ENCODE results near the gene ANKMY1. TPM values are rescaled to one million over a fixed set of nuclear protein-coding genes. Genes with fewer than 3 reads are reported as not detected.

ANKMY1 gene
- total RNA-seq, 1 experiment from 2014 or later: 30.8 TPM

DNA sequence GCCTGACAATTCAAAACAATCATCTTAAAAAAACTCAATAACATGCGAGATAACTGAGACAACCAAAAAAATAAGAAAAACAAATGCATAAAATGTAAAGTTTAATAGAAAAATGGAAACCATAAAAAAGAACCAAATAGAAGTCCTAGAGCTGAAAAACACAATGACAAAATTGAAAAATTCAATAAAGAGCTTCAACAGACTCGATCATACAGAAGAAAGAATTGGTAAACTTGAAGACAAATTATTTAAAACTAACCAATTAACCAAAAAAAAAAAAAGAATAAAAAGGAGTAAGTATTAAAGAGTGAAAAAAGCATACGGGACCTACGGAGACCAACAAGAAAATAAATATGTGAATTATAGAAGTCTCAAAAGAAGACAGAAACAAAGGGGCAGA, 84.6 kb downstream of the ANKMY1 start:
- Histone ChIP-seq H3K4me3 (ENCODE audit: low read length) (no peak overlapping the region), H3K36me3 (ENCODE audit: insufficient read depth, low read length) (peaks cover 19% of the 10 kb centered on the region), H3K27me3 (ENCODE audit: low read length) (no peaks in the 10 kb centered on the region), H3K27ac (ENCODE audit: low read length) (no peak overlapping the region), H3K9me3 (ENCODE audit: low read length) (peaks cover 5% of the 10 kb centered on the region), H4K20me1 (ENCODE audit: insufficient read depth, low read depth, low read length) (no peaks in the 10 kb centered on the region), H3K79me2 (ENCODE audit: low read length) (no peaks in the 10 kb centered on the region), H3K4me2 (ENCODE audit: low read depth, low read length, poor library complexity, severe bottlenecking) (no peak overlapping the region), H3K9me2 (replicated peaks; ENCODE audit: insufficient read depth, low read length) (no peaks in the 10 kb centered on the region), H3K9ac (ENCODE audit: low read length) (no peak overlapping the region), H3K4me1 (ENCODE audit: low read length) (no peaks in the 10 kb centered on the region), H2AFZ (ENCODE audit: low read length) (no peak overlapping the region)
- no peak for DNase-seq

DNA sequence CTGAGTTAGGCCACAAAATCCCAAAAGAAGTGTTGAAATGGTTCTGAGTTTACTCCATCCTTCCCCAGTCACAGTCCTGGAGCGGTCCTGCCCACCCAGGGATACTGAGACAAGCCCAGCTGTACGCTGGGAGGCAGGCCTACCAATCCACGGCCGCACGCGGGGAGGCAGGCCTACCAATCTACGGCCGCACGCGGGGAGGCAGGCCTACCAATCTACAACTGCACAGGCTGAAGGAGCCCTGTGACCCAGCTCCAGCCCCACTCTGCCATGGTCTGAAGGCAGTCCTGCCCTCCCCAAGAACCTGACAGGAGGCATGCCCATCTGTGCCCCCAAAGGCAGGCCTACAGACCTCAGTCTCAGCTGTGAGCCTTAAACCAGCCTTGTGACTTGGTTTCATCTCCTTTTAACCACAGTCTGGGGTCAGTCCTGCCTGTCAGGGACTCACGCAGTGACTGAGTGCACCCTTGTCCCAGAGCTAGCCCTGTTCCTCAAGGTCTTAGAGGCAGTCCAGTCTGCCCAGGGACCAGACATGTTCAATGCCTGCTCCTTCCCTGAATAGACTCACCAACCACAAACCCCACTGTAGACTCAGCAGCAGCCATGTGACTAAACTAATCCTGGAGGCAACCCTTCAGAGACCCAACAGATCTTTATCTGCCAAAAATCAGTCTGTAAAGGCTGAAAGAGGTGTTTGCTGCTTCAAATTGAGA, 85.6 kb downstream of the ANKMY1 start:
- Histone ChIP-seq H3K9me3 (ENCODE audit: low read length) (peaks cover 5% of the 10 kb centered on the region), H3K4me3 (ENCODE audit: low read length) (no peak overlapping the region), H3K79me2 (ENCODE audit: low read length) (no peaks in the 10 kb centered on the region), H4K20me1 (ENCODE audit: insufficient read depth, low read depth, low read length) (no peaks in the 10 kb centered on the region), H3K36me3 (ENCODE audit: insufficient read depth, low read length) (peaks cover 19% of the 10 kb centered on the region), H3K4me1 (ENCODE audit: low read length) (no peaks in the 10 kb centered on the region), H3K9ac (ENCODE audit: low read length) (no peak overlapping the region), H3K9me2 (replicated peaks; ENCODE audit: insufficient read depth, low read length) (no peaks in the 10 kb centered on the region), H3K27ac (ENCODE audit: low read length) (no peak overlapping the region), H3K4me2 (ENCODE audit: low read depth, low read length, poor library complexity, severe bottlenecking) (no peak overlapping the region), H3K27me3 (ENCODE audit: low read length) (no peaks in the 10 kb centered on the region), H2AFZ (ENCODE audit: low read length) (no peak overlapping the region)
- DNase-seq: no peak

DNA sequence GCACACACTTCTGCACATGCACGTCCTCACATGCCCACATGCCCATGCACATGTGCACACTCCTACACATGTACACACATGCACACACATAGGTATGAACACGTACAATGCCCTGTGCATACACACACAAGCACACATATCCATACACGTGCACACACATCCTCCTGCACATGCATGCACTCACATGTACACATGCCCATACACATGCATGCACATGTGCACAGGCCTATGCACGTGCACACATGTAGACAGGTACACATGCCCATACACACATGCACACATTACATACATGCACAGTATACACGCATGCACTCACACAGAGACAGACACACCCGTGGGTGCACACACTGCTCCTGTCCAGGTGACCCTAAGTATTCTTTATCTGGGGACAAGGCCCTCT, 88.0 kb downstream of the ANKMY1 start:
- Histone ChIP-seq H3K9ac (ENCODE audit: low read length) (no peak overlapping the region), H3K79me2 (ENCODE audit: low read length) (no peaks in the 10 kb centered on the region), H3K9me3 (ENCODE audit: low read length) (0 out of 2 replicates have a peak, but pooled peaks cover 3% of the 10 kb centered on the region), H4K20me1 (ENCODE audit: insufficient read depth, low read depth, low read length) (no peaks in the 10 kb centered on the region), H3K27ac (ENCODE audit: low read length) (no peak overlapping the region), H3K4me1 (ENCODE audit: low read length) (no peaks in the 10 kb centered on the region), H3K4me3 (ENCODE audit: low read length) (no peak overlapping the region), H3K9me2 (replicated peaks; ENCODE audit: insufficient read depth, low read length) (no peaks in the 10 kb centered on the region), H2AFZ (ENCODE audit: low read length) (no peak overlapping the region), H3K27me3 (ENCODE audit: low read length) (no peaks in the 10 kb centered on the region), H3K4me2 (ENCODE audit: low read depth, low read length, poor library complexity, severe bottlenecking) (no peak overlapping the region), H3K36me3 (ENCODE audit: insufficient read depth, low read length) (peaks cover 13% of the 10 kb centered on the region)
- DNase-seq: no peak

DNA sequence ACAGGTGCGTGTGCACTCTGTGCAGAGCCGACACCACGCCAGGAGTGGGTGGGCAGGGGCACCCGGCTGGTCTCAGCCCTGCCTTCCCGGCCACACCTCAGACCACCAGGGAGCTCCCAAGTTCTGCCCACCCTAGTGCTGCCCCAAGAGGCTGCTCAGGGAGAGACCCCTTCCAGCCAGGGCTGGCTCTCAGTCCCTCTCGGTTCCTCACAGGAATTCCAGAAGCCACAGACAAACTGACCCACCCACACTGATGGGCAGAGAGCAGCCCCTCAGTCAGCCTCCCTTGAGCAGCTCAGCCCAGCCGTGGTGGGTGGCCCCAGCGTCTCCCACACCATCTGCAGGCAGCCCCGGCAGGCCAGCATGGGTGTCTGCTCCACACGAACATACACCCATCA, 88.5 kb downstream of the ANKMY1 start:
- H3K4me1 ChIP-seq (ENCODE audit: low read length): no peaks in the 10 kb centered on the region
- no peak for DNase-seq
- no peaks in the 10 kb centered on the region for H3K27me3 ChIP-seq (ENCODE audit: low read length)
- no peak overlapping the region for H2AFZ ChIP-seq (ENCODE audit: low read length)
- H3K9me2 ChIP-seq (replicated peaks; ENCODE audit: insufficient read depth, low read length): no peaks in the 10 kb centered on the region
- no peaks in the 10 kb centered on the region for H4K20me1 ChIP-seq (ENCODE audit: insufficient read depth, low read depth, low read length)
- no peak overlapping the region for H3K4me3 ChIP-seq (ENCODE audit: low read length)
- H3K4me2 ChIP-seq (ENCODE audit: low read depth, low read length, poor library complexity, severe bottlenecking): no peak overlapping the region
- no peak overlapping the region for H3K9ac ChIP-seq (ENCODE audit: low read length)
- H3K36me3 ChIP-seq (ENCODE audit: insufficient read depth, low read length): peaks cover 10% of the 10 kb centered on the region
- no peaks in the 10 kb centered on the region for H3K9me3 ChIP-seq (ENCODE audit: low read length)
- H3K79me2 ChIP-seq (ENCODE audit: low read length): no peaks in the 10 kb centered on the region
- no peak overlapping the region for H3K27ac ChIP-seq (ENCODE audit: low read length)

DNA sequence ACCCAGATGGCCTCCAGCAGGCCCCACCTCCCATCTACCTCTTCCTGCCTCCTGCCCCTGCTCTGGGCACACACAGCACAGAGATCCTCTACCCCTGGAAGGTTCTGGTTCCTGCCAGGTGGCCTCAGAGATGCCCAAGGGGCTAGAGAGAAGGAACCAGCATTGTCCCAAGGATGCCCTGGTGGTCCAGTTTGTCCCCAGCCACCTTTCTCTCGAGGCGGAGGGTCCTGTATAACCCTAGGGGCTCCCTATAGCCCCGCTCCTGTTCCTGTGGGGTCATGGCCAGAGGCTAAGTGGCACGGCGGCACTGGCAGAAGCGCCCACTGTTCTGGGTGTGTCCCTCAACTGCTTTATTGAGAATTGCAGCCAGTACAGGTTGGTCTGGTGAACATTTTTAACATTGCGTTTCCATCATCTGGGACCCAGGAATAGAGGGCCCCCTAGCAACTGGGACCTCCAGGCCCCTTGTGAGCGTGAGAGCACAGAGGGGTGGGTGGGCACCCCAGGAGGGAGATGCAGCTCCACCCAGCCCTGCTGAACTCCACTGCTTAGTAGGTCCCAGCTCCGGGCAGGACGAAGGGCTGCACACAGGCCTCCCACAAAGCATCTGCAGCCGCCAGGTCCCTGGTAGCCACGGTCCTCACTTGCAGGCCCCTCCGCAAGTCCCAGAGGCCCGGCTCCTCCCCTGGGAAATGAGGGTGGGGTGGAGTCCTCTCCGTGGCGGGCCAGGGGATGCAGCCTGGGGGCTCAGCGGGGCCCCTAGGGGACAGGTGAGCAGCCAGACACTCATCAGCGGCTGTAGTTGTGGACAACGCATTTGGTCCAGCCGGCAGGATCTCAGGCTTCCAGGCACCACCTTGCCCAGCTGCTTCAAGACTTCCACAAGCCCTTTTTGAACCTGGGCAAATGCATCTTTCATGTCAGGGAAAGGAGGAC, 89.2 kb downstream of the ANKMY1 start:
- DNase-seq: no peak

DNA sequence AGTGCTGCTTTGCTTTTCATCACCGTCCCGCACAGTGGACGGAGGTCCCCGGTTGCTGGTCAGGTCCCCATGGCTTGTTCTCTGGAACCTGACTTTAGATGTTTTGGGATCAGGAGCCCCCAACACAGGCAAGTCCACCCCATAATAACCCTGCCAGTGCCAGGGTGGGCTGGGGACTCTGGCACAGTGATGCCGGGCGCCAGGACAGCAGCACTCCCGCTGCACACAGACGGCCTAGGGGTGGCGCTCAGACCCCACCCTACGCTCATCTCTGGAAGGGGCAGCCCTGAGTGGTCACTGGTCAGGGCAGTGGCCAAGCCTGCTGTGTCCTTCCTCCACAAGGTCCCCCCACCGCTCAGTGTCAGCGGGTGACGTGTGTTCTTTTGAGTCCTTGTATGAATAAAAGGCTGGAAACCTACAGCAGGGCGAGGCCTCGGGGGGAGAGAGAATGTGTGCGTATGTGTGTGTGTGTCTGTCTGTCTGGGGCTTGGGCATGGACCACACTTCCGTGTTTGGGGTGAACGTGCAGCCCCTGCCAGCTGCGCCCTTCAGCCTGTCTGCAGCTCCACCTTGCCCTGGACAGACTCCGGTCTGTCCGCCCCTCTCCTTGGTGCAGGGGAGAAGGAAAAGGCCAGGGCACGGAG, 90.0 kb downstream of the ANKMY1 start:
- Histone ChIP-seq H4K20me1 (ENCODE audit: insufficient read depth, low read depth, low read length) (no peaks in the 10 kb centered on the region), H2AFZ (ENCODE audit: low read length) (no peak overlapping the region), H3K36me3 (ENCODE audit: insufficient read depth, low read length) (peaks cover 4% of the 10 kb centered on the region; the same call in 1 of the 2 replicates), H3K79me2 (ENCODE audit: low read length) (no peaks in the 10 kb centered on the region), H3K27ac (ENCODE audit: low read length) (no peak overlapping the region), H3K9me3 (ENCODE audit: low read length) (no peaks in the 10 kb centered on the region), H3K9me2 (replicated peaks; ENCODE audit: insufficient read depth, low read length) (no peaks in the 10 kb centered on the region), H3K27me3 (ENCODE audit: low read length) (no peaks in the 10 kb centered on the region), H3K4me2 (ENCODE audit: low read depth, low read length, poor library complexity, severe bottlenecking) (no peak overlapping the region), H3K4me3 (ENCODE audit: low read length) (no peak overlapping the region), H3K9ac (ENCODE audit: low read length) (no peak overlapping the region), H3K4me1 (ENCODE audit: low read length) (no peaks in the 10 kb centered on the region)
- DNase-seq: no peak

More for the DNA sequence above, 89.2 kb downstream of the ANKMY1 start:
- H4K20me1 ChIP-seq (ENCODE audit: insufficient read depth, low read depth, low read length): no peaks in the 10 kb centered on the region
- H3K4me3 ChIP-seq (ENCODE audit: low read length): no peak overlapping the region
- no peaks in the 10 kb centered on the region for H3K9me2 ChIP-seq (replicated peaks; ENCODE audit: insufficient read depth, low read length)
- H2AFZ ChIP-seq (ENCODE audit: low read length): no peak overlapping the region
- no peaks in the 10 kb centered on the region for H3K9me3 ChIP-seq (ENCODE audit: low read length)
- no peaks in the 10 kb centered on the region for H3K27me3 ChIP-seq (ENCODE audit: low read length)
- no peak overlapping the region for H3K27ac ChIP-seq (ENCODE audit: low read length)
- H3K9ac ChIP-seq (ENCODE audit: low read length): no peak overlapping the region
- H3K79me2 ChIP-seq (ENCODE audit: low read length): no peaks in the 10 kb centered on the region
- no peak overlapping the region for H3K4me2 ChIP-seq (ENCODE audit: low read depth, low read length, poor library complexity, severe bottlenecking)
- peaks cover 7% of the 10 kb centered on the region for H3K36me3 ChIP-seq (ENCODE audit: insufficient read depth, low read length)
- no peaks in the 10 kb centered on the region for H3K4me1 ChIP-seq (ENCODE audit: low read length)

DNA sequence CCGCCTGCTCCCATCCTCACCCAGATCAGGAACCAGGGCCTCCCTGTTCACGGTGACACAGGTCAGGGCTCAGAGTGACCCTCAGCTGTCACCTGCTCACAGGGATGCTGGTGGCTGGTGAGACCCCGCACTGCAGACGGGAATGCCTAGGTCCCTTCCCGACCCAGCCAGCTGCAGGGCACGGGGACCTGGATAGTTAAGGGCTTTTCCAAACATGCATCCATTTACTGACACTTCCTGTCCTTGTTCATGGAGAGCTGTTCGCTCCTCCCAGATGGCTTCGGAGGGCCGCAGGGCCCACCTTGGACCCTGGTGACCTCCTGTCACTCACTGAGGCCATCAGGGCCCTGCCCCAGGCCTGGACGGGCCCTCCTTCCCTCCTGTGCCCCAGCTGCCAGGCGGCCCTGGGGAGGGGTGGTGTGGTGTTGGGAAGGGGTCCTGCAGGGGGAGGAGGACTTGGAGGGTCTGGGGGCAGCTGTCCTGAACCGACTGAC, 90.6 kb downstream of the ANKMY1 start:
- Histone ChIP-seq H3K4me1 (ENCODE audit: low read length) (no peaks in the 10 kb centered on the region), H4K20me1 (ENCODE audit: insufficient read depth, low read depth, low read length) (no peaks in the 10 kb centered on the region), H3K27me3 (ENCODE audit: low read length) (no peaks in the 10 kb centered on the region), H3K9me2 (replicated peaks; ENCODE audit: insufficient read depth, low read length) (no peaks in the 10 kb centered on the region), H3K4me2 (ENCODE audit: low read depth, low read length, poor library complexity, severe bottlenecking) (no peak overlapping the region), H3K27ac (ENCODE audit: low read length) (no peak overlapping the region), H3K4me3 (ENCODE audit: low read length) (no peak overlapping the region), H3K79me2 (ENCODE audit: low read length) (no peaks in the 10 kb centered on the region), H2AFZ (ENCODE audit: low read length) (no peak overlapping the region), H3K9me3 (ENCODE audit: low read length) (no peaks in the 10 kb centered on the region), H3K9ac (ENCODE audit: low read length) (no peak overlapping the region), H3K36me3 (ENCODE audit: insufficient read depth, low read length) (no peaks in the 10 kb centered on the region)
- DNase-seq: no peak

All from Karpas-422 (cell line).